GM06990 (cell line): ENCODE measurements around the gene SV2C.

Experiments used
- DNase-seq: peaks from one replicate; pipeline ENCODE4 v3.0.0-alpha.2; 2011; ENCODE audit not compliant: insufficient read length; ENCODE audit errors: extremely low read depth
- H3K27me3 ChIP-seq: replicated peaks from 2 replicates; pipeline ENCODE4 v1.6.0; 2011; ENCODE audit warnings: low read length; ENCODE audit not compliant: control insufficient read depth, insufficient read depth
- H3K36me3 ChIP-seq: 2 replicates; pipeline ENCODE4 v1.5.1; 2011; ENCODE audit warnings: low read length; ENCODE audit not compliant: control insufficient read depth, insufficient read depth
- H3K4me3 ChIP-seq: replicated peaks from 2 replicates; pipeline ENCODE4 v1.5.1; 2011; ENCODE audit warnings: low read depth, mild to moderate bottlenecking, control low read depth, low read length
- TF ChIP-seq, protein P1 (sequence below): IDR thresholded peaks from 2 replicates; pipeline ENCODE4 v1.5.1; 2011; ENCODE audit warnings: low read length, control low read depth, mild to moderate bottlenecking, inconsistent platforms; ENCODE audit not compliant: insufficient read depth, poor library complexity, severe bottlenecking

SV2C gene

DNA sequence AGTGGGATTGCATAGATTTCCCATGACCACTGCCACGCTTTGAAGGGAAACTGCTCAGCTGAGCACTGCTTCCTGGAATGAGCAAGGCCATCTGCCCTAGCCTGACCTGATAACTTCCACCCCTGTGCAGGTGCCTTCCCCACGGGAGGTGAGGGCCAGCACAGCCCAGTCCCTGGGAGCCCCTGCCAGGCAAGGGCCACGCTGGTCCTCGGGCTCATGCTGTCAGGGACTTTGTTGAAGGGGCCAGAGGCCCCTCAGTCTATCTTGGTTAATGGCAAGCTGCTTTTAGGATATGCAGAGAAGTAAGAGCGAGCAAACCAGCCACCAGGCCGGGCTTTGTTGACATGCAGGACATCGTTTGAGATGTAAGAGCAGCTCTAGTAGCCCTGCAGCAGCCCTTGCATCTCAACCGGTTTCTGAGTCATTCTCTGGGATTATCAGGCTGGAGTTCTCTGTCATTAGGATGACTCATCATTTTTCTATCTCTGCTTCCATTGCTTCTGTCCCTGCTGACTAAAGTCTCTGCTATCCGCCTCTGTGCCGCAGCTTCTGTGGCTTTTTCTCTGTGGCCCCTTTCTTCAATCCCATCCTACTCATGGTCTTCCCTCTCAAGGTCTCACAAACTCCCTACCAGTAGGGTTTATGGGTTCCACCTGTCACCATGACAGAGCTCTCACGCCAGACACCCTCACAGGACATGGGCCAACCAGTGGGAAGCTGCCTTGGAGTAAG is 289.3 kb downstream of the SV2C start:
- no peak for DNase-seq
- TF ChIP-seq, protein P1, sequence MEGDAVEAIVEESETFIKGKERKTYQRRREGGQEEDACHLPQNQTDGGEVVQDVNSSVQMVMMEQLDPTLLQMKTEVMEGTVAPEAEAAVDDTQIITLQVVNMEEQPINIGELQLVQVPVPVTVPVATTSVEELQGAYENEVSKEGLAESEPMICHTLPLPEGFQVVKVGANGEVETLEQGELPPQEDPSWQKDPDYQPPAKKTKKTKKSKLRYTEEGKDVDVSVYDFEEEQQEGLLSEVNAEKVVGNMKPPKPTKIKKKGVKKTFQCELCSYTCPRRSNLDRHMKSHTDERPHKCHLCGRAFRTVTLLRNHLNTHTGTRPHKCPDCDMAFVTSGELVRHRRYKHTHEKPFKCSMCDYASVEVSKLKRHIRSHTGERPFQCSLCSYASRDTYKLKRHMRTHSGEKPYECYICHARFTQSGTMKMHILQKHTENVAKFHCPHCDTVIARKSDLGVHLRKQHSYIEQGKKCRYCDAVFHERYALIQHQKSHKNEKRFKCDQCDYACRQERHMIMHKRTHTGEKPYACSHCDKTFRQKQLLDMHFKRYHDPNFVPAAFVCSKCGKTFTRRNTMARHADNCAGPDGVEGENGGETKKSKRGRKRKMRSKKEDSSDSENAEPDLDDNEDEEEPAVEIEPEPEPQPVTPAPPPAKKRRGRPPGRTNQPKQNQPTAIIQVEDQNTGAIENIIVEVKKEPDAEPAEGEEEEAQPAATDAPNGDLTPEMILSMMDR, result no peak
- Histone ChIP-seq H3K27me3 (no peaks in the 10 kb centered on the region), H3K4me3 (no peak overlapping the region), H3K36me3 (no peaks in the 10 kb centered on the region)

DNA sequence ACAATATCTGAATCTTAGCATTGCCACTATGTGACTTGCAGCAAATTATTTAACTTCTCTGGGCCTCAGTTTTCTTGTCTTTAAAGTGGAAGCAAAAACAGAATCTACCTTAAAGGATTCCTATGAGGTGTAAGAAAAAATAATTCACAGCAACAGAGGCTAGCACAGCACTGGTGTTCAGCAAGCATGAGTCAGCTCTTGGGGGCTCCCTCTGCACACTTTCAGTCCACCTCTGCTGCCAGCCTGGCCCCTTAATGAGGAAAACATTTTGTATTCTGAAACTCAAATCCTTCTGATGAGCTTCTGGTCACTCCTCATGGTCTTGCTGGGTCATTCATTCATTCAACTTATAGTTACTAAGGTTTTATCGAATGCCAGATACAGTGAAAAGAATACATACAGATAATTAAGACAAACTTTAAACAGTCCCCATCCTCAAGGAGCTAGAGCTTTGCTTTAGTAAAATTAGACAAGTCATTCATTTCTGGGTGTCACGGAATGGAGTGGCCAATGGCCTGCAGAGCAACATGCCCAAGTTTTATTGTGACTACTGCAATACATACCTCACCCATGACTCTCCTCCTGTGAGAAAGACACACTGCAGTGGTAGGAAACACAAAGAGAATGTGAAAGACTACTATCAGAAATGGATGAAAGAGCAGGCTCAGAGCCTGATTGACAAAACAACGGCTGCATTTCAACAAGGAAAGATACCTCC is 293.1 kb downstream of the SV2C start:
- Histone ChIP-seq H3K36me3 (no peaks in the 10 kb centered on the region), H3K27me3 (no peaks in the 10 kb centered on the region), H3K4me3 (no peak overlapping the region)
- TF ChIP-seq, protein P1, result no peak
- no peak for DNase-seq

DNA sequence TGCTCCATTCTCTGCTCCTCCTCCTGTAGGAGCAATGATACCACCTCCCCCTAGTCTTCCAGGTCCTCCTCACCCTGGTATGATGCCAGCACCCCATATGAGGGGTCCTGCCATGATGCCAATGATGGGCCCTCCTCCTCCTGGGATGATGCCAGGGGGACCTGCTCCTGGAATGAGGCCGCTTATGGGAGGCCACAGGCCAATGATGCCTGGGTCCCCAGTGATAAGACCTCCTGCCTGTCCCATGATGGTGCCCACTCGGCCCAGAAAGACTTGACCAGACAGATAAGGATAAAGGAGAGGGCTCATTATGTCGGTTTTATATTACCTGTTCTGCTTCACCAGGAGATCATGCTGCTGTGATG is 293.7 kb downstream of the SV2C start:
- TF ChIP-seq, protein P1, result no peak
- no peak for DNase-seq
- Histone ChIP-seq H3K36me3 (no peaks in the 10 kb centered on the region), H3K27me3 (no peaks in the 10 kb centered on the region), H3K4me3 (no peak overlapping the region)

DNA sequence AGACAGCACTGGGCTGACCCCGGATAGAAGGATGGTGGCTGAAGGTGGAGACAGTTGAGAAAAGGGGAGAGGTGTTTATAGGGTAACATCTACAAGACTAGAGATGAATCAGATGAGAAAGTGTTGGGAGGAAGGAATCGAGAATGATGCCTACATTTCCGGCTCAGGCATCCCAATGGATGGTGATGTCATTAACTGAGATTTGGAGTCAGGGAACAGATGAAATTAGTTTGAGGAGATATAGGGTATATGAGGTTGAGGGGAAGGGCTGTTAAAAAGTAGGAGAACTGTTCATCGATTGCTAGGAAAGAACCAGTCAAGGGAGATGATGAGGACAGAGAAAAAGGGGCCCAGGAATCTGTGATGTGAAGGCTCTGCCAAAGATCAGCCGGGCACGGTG is 295.2 kb downstream of the SV2C start:
- Histone ChIP-seq H3K36me3 (no peaks in the 10 kb centered on the region), H3K4me3 (no peak overlapping the region), H3K27me3 (no peaks in the 10 kb centered on the region)
- no peak for DNase-seq
- TF ChIP-seq, protein P1, result no peak

DNA sequence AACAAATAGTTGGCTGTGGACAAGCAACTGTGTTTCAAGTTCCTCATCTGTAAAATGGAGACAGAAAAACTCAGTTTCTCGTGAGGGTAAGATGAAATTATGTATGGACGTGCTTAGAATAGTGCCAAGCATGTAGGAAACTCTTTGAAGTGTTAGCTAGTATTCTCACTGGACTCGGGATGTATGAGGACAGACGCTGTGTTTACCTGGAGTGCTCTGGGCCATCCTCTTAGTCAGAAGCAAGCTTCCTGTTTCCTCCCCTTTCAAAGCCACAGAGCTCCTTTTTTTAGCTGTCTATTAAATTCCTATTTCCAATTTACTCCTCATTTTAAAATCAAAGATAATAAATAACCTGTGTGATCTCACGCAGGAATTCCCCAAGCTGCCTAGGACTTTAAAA is 296.1 kb downstream of the SV2C start:
- TF ChIP-seq, protein P1, result no peak
- no peaks in the 10 kb centered on the region for H3K27me3 ChIP-seq
- H3K36me3 ChIP-seq, result no peaks in the 10 kb centered on the region
- no peak for DNase-seq
- no peak overlapping the region for H3K4me3 ChIP-seq

DNA sequence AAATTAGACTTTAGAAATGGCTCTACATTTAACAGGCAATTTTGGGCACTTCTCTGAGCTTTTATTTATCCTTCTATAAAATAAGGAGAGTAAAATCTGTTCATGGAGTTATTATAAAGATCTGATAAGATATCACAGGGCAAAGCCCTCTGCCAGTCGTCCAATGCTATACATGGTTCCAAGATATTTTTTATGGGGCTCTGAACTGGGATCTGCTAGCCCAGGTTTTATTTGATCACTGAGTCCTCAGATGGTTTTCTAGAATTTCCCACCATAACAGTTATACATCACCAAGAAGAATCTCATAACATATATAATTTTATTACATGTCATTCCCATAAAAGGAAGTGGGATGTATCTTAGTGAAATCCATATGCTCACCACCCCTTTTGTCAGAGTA is 296.7 kb downstream of the SV2C start:
- Histone ChIP-seq H3K27me3 (no peaks in the 10 kb centered on the region), H3K4me3 (no peak overlapping the region), H3K36me3 (no peaks in the 10 kb centered on the region)
- DNase-seq, result no peak
- TF ChIP-seq, protein P1, result no peak
